ENCODE measurements around the gene HAUS7. TPM values are rescaled to one million over a fixed set of nuclear protein-coding genes. Genes with fewer than 3 reads are reported as not detected.

HAUS7 gene
- total and polyA plus RNA-seq, 4 donors, result 11.6 to 36.2 (median 26.9) TPM

DNA sequence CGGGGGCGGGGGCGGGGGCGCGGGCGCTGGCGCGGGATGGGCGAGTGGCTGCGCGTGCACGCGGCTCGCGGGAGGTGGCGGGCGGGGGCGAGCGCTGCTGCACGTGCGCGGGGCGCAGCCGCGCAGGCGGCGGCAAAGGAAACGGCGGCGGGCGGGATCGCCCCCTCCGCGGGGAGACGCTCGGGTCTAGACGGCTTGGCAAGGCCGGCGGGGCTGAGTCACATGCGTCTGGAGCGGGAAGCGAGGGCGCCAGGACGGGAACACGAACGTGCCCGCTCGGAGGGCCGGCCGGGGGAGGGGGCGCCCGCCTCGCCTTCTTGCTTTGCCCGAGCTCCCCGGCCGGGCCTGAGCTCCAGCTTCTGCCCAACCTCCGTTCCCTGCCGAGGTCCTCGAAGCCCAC lies 4.3 kb upstream of the HAUS7 start:
- H3K9me3 ChIP-seq (ENCODE audit: control insufficient read depth, insufficient read depth, low read length), result no peaks in the 10 kb centered on the region
- WGBS (ENCODE audit: insufficient coverage), result 20% methylated on average over 57 of the region's 59 CpGs
- no peaks in the 10 kb centered on the region for H3K36me3 ChIP-seq (ENCODE audit: control insufficient read depth, insufficient read depth, low read length)
- H3K4me1 ChIP-seq (ENCODE audit: control insufficient read depth, insufficient read depth, low read length), result peaks cover 58% of the 10 kb centered on the region
- no peaks in the 10 kb centered on the region for H3K27me3 ChIP-seq (ENCODE audit: control insufficient read depth, insufficient read depth, low read length)
- peak overlapping the region; percentile 16 for H3K27ac ChIP-seq (ENCODE audit: low read depth, low read length)
- no peak overlapping the region for H3K4me3 ChIP-seq (ENCODE audit: low read depth, low read length)
- peak in 4 of 6 donors; percentile 20 to 81 (median 53) for DNase-seq (ENCODE audit: low read depth in 4 of 6, low spot score in 6 of 6)

DNA sequence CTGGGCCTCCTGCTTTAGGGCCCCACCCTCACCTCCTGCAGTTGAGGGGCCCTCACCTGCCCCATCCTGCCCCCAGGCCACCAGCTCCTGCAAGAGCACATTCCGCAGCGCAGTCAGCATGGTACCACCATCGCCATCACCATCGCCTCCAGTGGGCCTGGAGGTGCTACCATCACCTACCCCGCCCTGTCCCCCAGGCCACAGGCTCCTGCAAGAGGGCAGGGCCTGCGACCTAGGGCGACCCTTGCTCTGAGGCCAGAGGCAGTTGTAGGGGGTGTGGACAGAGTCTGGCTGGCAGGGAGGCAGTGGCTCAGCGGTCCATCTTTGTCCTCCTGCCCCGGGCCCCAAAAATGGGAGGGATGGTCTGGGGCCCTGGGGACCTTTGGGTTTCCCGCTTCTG lies 3.9 kb upstream of the HAUS7 start:
- 79% methylated on average over 6 of the region's 10 CpGs for WGBS (ENCODE audit: insufficient coverage)
- Histone ChIP-seq H3K4me3 (ENCODE audit: low read depth, low read length) (no peak overlapping the region), H3K9me3 (ENCODE audit: control insufficient read depth, insufficient read depth, low read length) (no peaks in the 10 kb centered on the region), H3K4me1 (ENCODE audit: control insufficient read depth, insufficient read depth, low read length) (peaks cover 58% of the 10 kb centered on the region), H3K27me3 (ENCODE audit: control insufficient read depth, insufficient read depth, low read length) (no peaks in the 10 kb centered on the region), H3K36me3 (ENCODE audit: control insufficient read depth, insufficient read depth, low read length) (no peaks in the 10 kb centered on the region), H3K27ac (ENCODE audit: low read depth, low read length) (peak overlapping the region; percentile 25)
- no peak for DNase-seq (ENCODE audit: low read depth in 4 of 6, low spot score in 6 of 6)

GRCh38 chrX:153473126-153473525 lies 2.8 kb upstream of the HAUS7 start:
- Histone ChIP-seq H3K27me3 (ENCODE audit: control insufficient read depth, insufficient read depth, low read length) (no peaks in the 10 kb centered on the region), H3K4me3 (ENCODE audit: low read depth, low read length) (no peak overlapping the region), H3K9me3 (ENCODE audit: control insufficient read depth, insufficient read depth, low read length) (no peaks in the 10 kb centered on the region), H3K27ac (ENCODE audit: low read depth, low read length) (no peak overlapping the region), H3K36me3 (ENCODE audit: control insufficient read depth, insufficient read depth, low read length) (peaks cover 7% of the 10 kb centered on the region), H3K4me1 (ENCODE audit: control insufficient read depth, insufficient read depth, low read length) (peaks cover 55% of the 10 kb centered on the region)
- DNase-seq (ENCODE audit: low read depth in 4 of 6, low spot score in 6 of 6), result no peak
- WGBS (ENCODE audit: insufficient coverage), result 95% methylated on average over 6 of the region's 10 CpGs

DNA sequence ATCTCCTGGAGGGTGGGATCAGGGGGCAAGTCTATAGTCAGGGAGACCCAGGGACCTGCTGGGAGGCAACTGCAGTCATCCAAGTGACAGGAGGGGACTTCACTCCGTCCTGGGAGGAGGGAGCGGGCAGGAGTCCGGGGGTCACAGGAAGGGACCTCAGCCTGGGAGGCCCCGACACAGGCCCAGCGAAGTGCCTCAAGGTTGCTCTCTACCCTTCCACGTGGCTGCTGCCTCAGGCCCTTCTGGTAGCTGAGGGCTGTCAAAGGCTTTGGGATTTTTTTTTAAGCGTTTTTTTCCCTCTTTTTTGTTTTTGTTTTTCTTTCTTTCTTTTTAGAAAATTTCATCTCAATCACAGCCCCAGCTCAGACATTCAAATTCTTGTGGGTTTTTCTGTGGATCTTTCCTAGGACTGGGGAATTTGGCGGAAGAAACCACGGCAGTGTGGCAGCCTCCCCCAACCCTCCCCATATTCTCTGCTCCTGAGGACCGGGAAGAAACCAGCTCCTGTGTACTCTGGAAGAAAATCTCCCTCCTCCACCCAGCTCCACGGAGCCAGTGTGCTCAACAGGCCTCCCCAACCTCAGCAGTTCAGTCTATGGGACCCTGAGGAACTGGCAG lies 1.4 kb upstream of the HAUS7 start:
- H3K9me3 ChIP-seq (ENCODE audit: control insufficient read depth, insufficient read depth, low read length), result no peaks in the 10 kb centered on the region
- H3K4me1 ChIP-seq (ENCODE audit: control insufficient read depth, insufficient read depth, low read length), result peaks cover 42% of the 10 kb centered on the region
- peak overlapping the region; percentile 59 for H3K27ac ChIP-seq (ENCODE audit: low read depth, low read length)
- WGBS (ENCODE audit: insufficient coverage), result 77% methylated on average over 10 of the region's 11 CpGs
- no peak overlapping the region for H3K4me3 ChIP-seq (ENCODE audit: low read depth, low read length)
- H3K27me3 ChIP-seq (ENCODE audit: control insufficient read depth, insufficient read depth, low read length), result no peaks in the 10 kb centered on the region
- no peak for DNase-seq (ENCODE audit: low read depth in 4 of 6, low spot score in 6 of 6)
- peaks cover 14% of the 10 kb centered on the region for H3K36me3 ChIP-seq (ENCODE audit: control insufficient read depth, insufficient read depth, low read length)

- Histone ChIP-seq H3K4me3 (ENCODE audit: low read depth, low read length) (peak overlapping the region; percentile 34), H3K27ac (ENCODE audit: low read depth, low read length) (no peak overlapping the region), H3K36me3 (ENCODE audit: control insufficient read depth, insufficient read depth, low read length) (peaks cover 24% of the 10 kb centered on the region), H3K4me1 (ENCODE audit: control insufficient read depth, insufficient read depth, low read length) (peaks cover 29% of the 10 kb centered on the region), H3K27me3 (ENCODE audit: control insufficient read depth, insufficient read depth, low read length) (no peaks in the 10 kb centered on the region), H3K9me3 (ENCODE audit: control insufficient read depth, insufficient read depth, low read length) (no peaks in the 10 kb centered on the region)
- 23% methylated on average over 32 of the region's 32 CpGs for WGBS (ENCODE audit: insufficient coverage)
- peak in 1 of 6 donors; percentile 44 for DNase-seq (ENCODE audit: low read depth in 4 of 6, low spot score in 6 of 6)
Observed at GRCh38 chrX:153469811-153470410, 465 bp downstream of the HAUS7 start.

DNA sequence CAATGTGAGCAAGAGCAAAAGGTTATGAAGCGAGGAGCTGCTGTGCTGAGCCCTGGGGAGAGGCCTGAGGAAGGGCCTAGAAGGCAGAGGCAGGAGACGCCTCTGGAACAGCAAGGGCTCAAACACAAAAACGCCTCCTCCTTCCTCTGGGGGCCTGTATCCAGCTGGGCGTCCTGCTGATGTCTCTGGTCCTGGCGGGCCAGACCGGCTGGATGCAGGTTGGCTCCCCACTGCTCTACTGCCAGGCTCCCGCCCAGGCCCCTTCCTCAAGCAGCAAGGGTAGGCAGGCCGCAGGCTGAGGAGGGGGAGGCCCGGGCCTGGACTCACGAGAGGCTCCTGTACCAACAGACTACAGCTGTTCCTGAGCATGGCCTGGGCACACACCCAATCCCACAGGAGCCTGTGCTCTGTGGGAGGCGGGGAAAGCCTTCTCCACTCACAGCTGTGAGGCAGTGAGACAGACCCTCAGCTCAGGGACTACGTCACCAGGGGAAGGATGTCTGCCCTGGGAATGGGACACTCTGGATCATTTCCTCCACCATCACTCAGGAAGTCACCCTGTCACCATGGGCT lies 2.3 kb downstream of the HAUS7 start:
- H3K4me1 ChIP-seq (ENCODE audit: control insufficient read depth, insufficient read depth, low read length), result peaks cover 22% of the 10 kb centered on the region
- no peak overlapping the region for H3K27ac ChIP-seq (ENCODE audit: low read depth, low read length)
- H3K4me3 ChIP-seq (ENCODE audit: low read depth, low read length), result no peak overlapping the region
- no peaks in the 10 kb centered on the region for H3K27me3 ChIP-seq (ENCODE audit: control insufficient read depth, insufficient read depth, low read length)
- 69% methylated on average over 12 of the region's 12 CpGs for WGBS (ENCODE audit: insufficient coverage)
- no peak for DNase-seq (ENCODE audit: low read depth in 4 of 6, low spot score in 6 of 6)
- no peaks in the 10 kb centered on the region for H3K9me3 ChIP-seq (ENCODE audit: control insufficient read depth, insufficient read depth, low read length)
- H3K36me3 ChIP-seq (ENCODE audit: control insufficient read depth, insufficient read depth, low read length), result peaks cover 34% of the 10 kb centered on the region

DNA sequence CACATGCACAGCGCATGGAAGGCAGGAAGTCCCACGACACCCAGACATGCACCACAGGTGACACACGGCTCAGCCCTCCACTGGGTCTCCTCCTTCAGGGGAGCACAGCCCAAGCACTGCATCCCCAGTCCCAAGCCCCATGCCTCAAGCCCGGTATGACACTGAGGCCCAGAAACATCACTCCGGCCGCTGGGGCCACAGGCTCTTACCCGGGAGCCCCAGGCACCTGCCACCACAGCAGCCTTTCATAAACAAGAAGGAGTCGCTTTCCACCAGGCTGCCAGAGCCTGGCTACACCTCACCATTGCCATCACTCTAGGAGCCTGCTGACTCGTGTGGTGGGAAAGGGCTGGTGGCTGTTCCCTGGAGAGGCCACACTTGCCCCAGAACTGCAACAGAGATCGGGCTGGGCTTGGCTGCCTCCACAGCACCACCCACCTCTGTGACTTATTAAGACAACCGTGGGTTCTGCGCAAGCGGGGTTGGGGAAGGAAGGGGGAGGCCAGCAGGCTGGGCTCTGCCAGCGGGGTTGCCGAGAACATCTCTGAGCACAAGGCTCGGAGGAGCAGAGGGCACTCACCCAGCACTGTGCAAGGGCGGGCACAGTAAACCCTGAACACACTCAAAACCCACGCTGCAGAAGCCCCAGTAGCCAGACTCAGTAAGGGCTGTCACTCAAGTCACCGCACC lies 4.5 kb downstream of the HAUS7 start:
- 78% methylated on average over 16 of the region's 19 CpGs for WGBS (ENCODE audit: insufficient coverage)
- Histone ChIP-seq H3K4me1 (ENCODE audit: control insufficient read depth, insufficient read depth, low read length) (peaks cover 17% of the 10 kb centered on the region), H3K9me3 (ENCODE audit: control insufficient read depth, insufficient read depth, low read length) (no peaks in the 10 kb centered on the region), H3K27ac (ENCODE audit: low read depth, low read length) (no peak overlapping the region), H3K27me3 (ENCODE audit: control insufficient read depth, insufficient read depth, low read length) (no peaks in the 10 kb centered on the region), H3K4me3 (ENCODE audit: low read depth, low read length) (no peak overlapping the region), H3K36me3 (ENCODE audit: control insufficient read depth, insufficient read depth, low read length) (peaks cover 41% of the 10 kb centered on the region)
- DNase-seq (ENCODE audit: low read depth in 4 of 6, low spot score in 6 of 6), result no peak

DNA sequence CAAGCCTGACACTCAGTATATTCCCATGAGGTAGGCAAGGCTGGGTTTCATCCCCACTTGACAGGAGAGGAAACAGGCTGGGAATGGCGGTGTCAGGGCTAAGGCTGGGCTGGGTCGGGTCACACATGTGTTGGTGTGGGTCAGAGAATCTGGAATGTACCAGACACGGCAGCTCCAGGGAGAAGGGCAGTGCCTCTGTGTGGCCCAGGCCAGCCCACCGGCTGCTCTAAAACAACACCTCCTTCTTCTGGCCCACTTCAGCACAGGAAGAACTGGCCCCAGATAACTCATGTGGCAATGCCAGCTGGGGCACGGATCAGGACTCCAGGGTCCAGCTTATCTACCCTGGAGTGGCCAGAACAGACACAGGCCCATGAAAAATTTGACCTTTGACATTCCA lies 6.3 kb downstream of the HAUS7 start:
- H3K27me3 ChIP-seq (ENCODE audit: control insufficient read depth, insufficient read depth, low read length), result no peaks in the 10 kb centered on the region
- H3K4me1 ChIP-seq (ENCODE audit: control insufficient read depth, insufficient read depth, low read length), result peaks cover 7% of the 10 kb centered on the region
- H3K4me3 ChIP-seq (ENCODE audit: low read depth, low read length), result no peak overlapping the region
- H3K9me3 ChIP-seq (ENCODE audit: control insufficient read depth, insufficient read depth, low read length), result no peaks in the 10 kb centered on the region
- DNase-seq (ENCODE audit: low read depth in 4 of 6, low spot score in 6 of 6), result no peak
- WGBS (ENCODE audit: insufficient coverage), result 82% methylated on average over 3 of the region's 5 CpGs
- H3K27ac ChIP-seq (ENCODE audit: low read depth, low read length), result no peak overlapping the region
- H3K36me3 ChIP-seq (ENCODE audit: control insufficient read depth, insufficient read depth, low read length), result peaks cover 41% of the 10 kb centered on the region

DNA sequence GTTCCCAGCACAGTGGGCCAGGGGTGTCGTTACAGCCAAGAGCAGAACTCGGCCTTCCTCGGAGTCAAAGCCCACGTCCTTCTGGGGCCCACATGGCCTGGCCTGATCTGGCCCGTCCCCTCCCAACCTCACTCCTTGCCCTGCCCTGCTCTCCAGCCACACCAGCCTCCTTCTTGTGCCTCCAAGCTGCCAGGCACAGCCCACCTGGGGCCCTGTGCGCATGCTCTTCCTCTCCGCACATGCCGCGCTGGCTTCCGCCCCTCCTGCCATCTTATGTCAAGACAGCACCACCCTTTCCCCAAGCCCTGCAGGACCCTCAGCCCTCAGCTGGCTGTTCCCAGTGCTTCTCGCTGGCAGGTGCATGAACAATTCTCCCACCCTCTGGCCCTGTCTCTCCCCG lies 6.8 kb downstream of the HAUS7 start:
- 85% methylated on average over 12 of the region's 12 CpGs for WGBS (ENCODE audit: insufficient coverage)
- Histone ChIP-seq H3K9me3 (ENCODE audit: control insufficient read depth, insufficient read depth, low read length) (no peaks in the 10 kb centered on the region), H3K27ac (ENCODE audit: low read depth, low read length) (no peak overlapping the region), H3K4me1 (ENCODE audit: control insufficient read depth, insufficient read depth, low read length) (peaks cover 1% of the 10 kb centered on the region), H3K4me3 (ENCODE audit: low read depth, low read length) (no peak overlapping the region), H3K27me3 (ENCODE audit: control insufficient read depth, insufficient read depth, low read length) (no peaks in the 10 kb centered on the region), H3K36me3 (ENCODE audit: control insufficient read depth, insufficient read depth, low read length) (peaks cover 38% of the 10 kb centered on the region)
- no peak for DNase-seq (ENCODE audit: low read depth in 4 of 6, low spot score in 6 of 6)

All from spinal cord (tissue), 10 donors.